NT2/D1 (cell line): ENCODE measurements around the gene TSFM.
"Not testable (repeated sequence)": the region's sequence is repeated elsewhere in the genome, so short reads cannot be mapped to it uniquely, and the experiment has no call there.

ENCODE experiments used
- DNase-seq: peaks from one replicate; pipeline ENCODE4 v3.0.0-alpha.2; 2011; ENCODE audit warnings: low read depth, low spot score
- H3K27me3 ChIP-seq: 2 replicates; pipeline ENCODE4 v1.6.0; 2011; ENCODE audit warnings: mild to moderate bottlenecking; ENCODE audit not compliant: insufficient read length, insufficient read depth
- H3K36me3 ChIP-seq: 2 replicates; pipeline ENCODE4 v1.6.1; 2011; ENCODE audit warnings: mild to moderate bottlenecking, low read length, mixed read lengths; ENCODE audit not compliant: insufficient read depth, insufficient read length
- H3K4me1 ChIP-seq: 2 replicates; pipeline ENCODE4 v1.5.1; 2011; ENCODE audit not compliant: insufficient read depth, insufficient read length
- H3K4me3 ChIP-seq: 2 replicates; pipeline ENCODE4 v1.5.1; 2011; ENCODE audit warnings: low read depth; ENCODE audit not compliant: insufficient read length
- H3K9ac ChIP-seq: 2 replicates; pipeline ENCODE4 v1.6.0; 2011; ENCODE audit warnings: low read depth; ENCODE audit not compliant: insufficient read length
- H3K9me3 ChIP-seq: 2 replicates; pipeline ENCODE4 v1.5.1; 2011; ENCODE audit warnings: mild to moderate bottlenecking, low read length; ENCODE audit not compliant: insufficient read depth
- SUZ12 ChIP-seq: IDR thresholded peaks from 2 replicates; pipeline ENCODE4 v1.6.1; 2011; ENCODE audit not compliant: insufficient read length, insufficient read depth; ENCODE audit errors: extremely low read depth
- YY1 ChIP-seq: IDR thresholded peaks from 2 replicates; pipeline ENCODE4 v1.6.1; 2011; ENCODE audit not compliant: insufficient read length, insufficient read depth
- ZNF274 ChIP-seq: IDR thresholded peaks from 2 replicates; pipeline ENCODE4 v1.6.1; 2011; ENCODE audit warnings: mild to moderate bottlenecking, low read depth, low read length

TSFM gene

DNA sequence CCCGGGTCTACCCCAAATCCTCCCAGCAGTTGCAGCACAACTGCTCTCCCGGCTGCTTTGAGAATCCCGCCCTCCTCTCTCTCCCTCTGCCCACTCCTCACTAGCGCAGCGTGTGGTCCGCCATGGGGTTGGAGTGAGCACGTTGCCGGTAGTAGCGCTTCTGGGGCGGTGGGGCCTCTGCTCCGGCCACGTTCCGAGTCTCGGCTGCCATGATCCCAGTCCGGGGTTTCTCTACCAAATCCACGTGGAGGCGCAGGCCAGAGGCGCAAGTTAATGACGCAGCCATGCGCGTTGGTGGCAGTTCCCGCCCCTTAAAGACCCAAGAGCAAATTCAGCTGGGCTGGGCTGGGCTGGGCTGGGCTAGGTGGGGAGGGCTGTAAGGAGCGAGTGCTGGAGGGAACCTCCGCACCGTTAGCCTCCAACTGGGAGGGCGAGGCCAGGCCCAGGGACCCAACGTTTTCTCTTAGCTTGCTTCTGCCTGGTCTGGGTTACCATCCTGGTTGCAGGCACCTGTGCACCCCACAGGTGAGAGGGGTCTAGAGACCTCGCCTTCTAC lies 10.6 kb upstream of the TSFM start, which contains the start of gene METTL1:
TSS of gene METTL1 (minus strand) at position 233 of the 556 bp plus-strand sequence. CDS start at position 211, 22 bp downstream.
- Histone ChIP-seq H3K36me3 (peaks cover 44% of the 10 kb centered on the region), H3K9me3 (no peaks in the 10 kb centered on the region), H3K4me3 (peak within 1 kb of the TSS; percentile 94), H3K27me3 (no peaks in the 10 kb centered on the region), H3K4me1 (peaks cover under 1% of the 10 kb centered on the region), H3K9ac (peak within 1 kb of the TSS; percentile 95)
- DNase-seq: peak; percentile 97
- TF ChIP-seq YY1: peak; percentile 68
- no peak for TF ChIP-seq ZNF274
- TF ChIP-seq SUZ12: no peak

DNA sequence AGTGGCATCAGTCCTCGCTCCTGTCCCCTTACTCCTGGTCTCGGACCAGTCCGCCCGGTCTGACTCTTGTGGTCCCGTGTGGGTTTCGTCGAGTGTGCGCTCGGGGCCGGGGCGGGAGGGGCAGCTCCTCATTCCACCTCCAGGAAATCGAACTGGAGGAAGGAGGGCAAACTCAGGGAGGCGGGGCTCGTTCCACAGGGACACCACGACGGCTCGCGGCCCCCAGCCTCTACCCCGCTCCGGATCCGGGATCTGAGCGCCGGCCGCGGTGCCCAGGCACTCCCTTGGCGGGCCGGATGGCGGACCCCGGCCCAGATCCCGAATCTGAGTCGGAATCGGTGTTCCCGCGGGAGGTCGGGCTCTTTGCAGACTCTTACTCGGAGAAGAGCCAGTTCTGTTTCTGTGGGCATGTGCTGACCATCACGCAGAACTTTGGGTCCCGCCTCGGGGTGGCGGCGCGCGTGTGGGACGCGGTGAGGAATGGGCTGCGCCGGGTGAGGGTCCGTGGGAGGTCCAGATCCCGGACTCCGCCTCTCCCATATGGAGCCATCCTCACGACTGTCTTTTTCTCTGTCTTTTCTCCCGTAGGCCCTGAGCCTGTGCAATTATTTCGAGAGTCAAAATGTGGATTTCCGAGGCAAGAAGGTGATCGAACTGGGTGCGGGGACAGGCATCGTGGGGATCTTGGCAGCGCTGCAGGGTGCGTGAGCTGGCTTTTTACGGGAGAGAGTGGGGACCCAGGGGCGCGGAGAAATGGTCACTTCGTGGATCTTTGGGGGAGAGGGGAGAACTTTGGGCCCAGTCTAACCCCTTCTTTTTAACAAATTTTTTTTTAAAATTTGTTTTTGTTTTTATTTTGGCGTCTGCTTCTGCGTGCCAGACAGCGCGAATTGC lies 9.9 kb upstream of the TSFM start, which contains the start of gene EEF1AKMT3:
TSS of gene EEF1AKMT3 (plus strand) at position 186 of the 894 bp plus-strand sequence. CDS start at position 297, 111 bp downstream.
- no peaks in the 10 kb centered on the region for H3K4me1 ChIP-seq
- peak within 1 kb of the TSS; percentile 95 for H3K9ac ChIP-seq
- H3K4me3 ChIP-seq: peak within 1 kb of the TSS; percentile 94
- peaks cover 40% of the 10 kb centered on the region for H3K36me3 ChIP-seq
- H3K9me3 ChIP-seq: no peaks in the 10 kb centered on the region
- H3K27me3 ChIP-seq: no peaks in the 10 kb centered on the region
- TF ChIP-seq SUZ12 (no peak), YY1 (no peak), ZNF274 (no peak)
- no peak for DNase-seq

- H3K4me1 ChIP-seq: not testable (repeated sequence)
These were observed 8.0 kb upstream of the TSFM start for GRCh38 chr12:57774634-57775033.

DNA sequence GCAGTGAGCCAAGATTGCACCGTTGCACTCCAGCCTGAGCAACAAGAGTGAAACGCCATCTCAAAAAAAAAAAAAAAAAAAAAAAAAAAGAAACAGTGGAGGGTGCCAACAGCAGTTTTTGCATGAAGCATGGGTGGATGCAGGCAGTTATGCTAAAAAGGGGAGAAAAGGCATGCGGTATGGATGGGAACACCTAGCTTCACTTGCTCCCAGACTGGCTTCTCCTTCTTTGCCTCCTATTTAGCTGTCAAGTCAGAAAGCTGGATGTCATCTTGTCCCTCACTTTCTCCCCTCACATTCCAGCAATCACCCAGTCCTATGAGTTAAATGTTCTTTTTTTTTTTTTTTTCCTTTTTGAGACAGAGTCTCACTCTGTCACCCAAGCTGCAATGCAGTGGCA lies 7.5 kb upstream of the TSFM start:
- Histone ChIP-seq H3K9ac (no peak overlapping the region), H3K27me3 (no peaks in the 10 kb centered on the region), H3K36me3 (peaks cover 16% of the 10 kb centered on the region), H3K9me3 (no peaks in the 10 kb centered on the region), H3K4me1 (no peaks in the 10 kb centered on the region), H3K4me3 (no peak overlapping the region)
- no peak for DNase-seq
- TF ChIP-seq YY1: no peak
- no peak for TF ChIP-seq ZNF274
- TF ChIP-seq SUZ12: no peak

More at GRCh38 chr12:57774634-57775033, 8.0 kb upstream of the TSFM start:
- H3K27me3 ChIP-seq, H3K4me3 ChIP-seq, DNase-seq, H3K9me3 ChIP-seq, H3K9ac ChIP-seq: not testable (repeated sequence)
- H3K36me3 ChIP-seq: peaks cover 20% of the 10 kb centered on the region

- H3K27me3 ChIP-seq: no peaks in the 10 kb centered on the region
- peaks cover 16% of the 10 kb centered on the region for H3K36me3 ChIP-seq
- DNase-seq: no peak
- H3K9ac ChIP-seq: no peak overlapping the region
- no peak overlapping the region for H3K4me3 ChIP-seq
- TF ChIP-seq SUZ12 (no peak), ZNF274 (no peak), YY1 (no peak)
- no peaks in the 10 kb centered on the region for H3K4me1 ChIP-seq
- no peaks in the 10 kb centered on the region for H3K9me3 ChIP-seq
These were observed 6.9 kb upstream of the TSFM start for GRCh38 chr12:57775563-57776246.

DNA sequence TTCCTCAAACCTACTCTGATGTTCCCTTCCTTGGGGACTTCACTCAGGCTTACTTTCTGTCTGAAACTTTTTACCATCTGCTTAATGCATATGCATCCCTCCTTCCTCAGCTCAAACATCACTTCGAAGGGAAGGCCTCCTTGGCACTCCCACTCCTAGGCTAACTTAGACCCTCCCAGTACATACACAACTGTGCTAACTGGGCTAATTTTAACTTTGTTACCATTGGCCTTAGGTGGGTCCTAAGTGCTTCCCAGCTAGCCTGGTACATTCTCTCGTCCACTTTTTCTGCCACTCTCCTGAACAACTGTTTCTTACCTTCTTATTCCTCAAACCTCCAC lies 6.4 kb upstream of the TSFM start:
- H3K4me3 ChIP-seq: no peak overlapping the region
- no peak for TF ChIP-seq YY1
- no peak for TF ChIP-seq ZNF274
- no peak for TF ChIP-seq SUZ12
- peaks cover 13% of the 10 kb centered on the region for H3K36me3 ChIP-seq
- no peaks in the 10 kb centered on the region for H3K27me3 ChIP-seq
- DNase-seq: no peak
- H3K9me3 ChIP-seq: no peaks in the 10 kb centered on the region
- no peaks in the 10 kb centered on the region for H3K4me1 ChIP-seq
- no peak overlapping the region for H3K9ac ChIP-seq

DNA sequence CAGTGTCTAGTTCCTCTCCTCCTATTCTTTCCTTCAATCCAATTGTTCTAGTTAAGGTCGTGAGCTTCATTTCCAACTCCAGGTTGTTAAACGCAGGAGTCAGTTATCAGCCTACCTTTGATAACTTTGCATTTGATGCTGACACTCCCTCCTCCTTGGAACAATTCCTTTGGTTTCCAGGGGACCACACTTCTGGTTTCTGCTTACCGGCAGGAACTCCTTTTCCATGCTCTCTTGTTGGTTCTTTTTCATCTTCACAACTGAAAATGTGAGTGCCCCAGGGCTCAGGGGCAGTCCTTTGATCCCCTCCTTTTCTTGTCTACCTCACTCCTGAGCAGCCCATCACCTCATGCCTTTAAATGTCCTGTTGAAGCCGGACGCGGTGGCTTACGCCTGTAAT lies 5.2 kb upstream of the TSFM start:
- no peak for DNase-seq
- no peak for TF ChIP-seq SUZ12
- H3K27me3 ChIP-seq: no peaks in the 10 kb centered on the region
- no peak overlapping the region for H3K9ac ChIP-seq
- no peak overlapping the region for H3K4me3 ChIP-seq
- H3K36me3 ChIP-seq: peaks cover 13% of the 10 kb centered on the region
- H3K4me1 ChIP-seq: no peaks in the 10 kb centered on the region
- H3K9me3 ChIP-seq: no peaks in the 10 kb centered on the region
